B cell (primary cell): Measurements from ENCODE around the gene ANKRD10. TPM values are rescaled to one million over a fixed set of nuclear protein-coding genes. Genes with fewer than 3 reads are reported as not detected.

Experiments
- ATAC-seq: fragments of 200-7000 bp; cut with Tn5 transposase; one replicate; pipeline ENCODE4 v1.10.0; 2021; ENCODE audit warnings: low read depth, mild to moderate bottlenecking, moderate number of reproducible peaks, moderate library complexity
- CTCF ChIA-PET: fragments of 350-600 bp; sonication (Branson Sonifier 250); formaldehyde crosslinking; loops from one replicate; lab custom pipeline; 2021; ENCODE audit warnings: antibody characterized with exemption, inconsistent platforms; lab: Charles Lee
- POLR2A ChIA-PET: fragments of 350-600 bp; sonication (Branson Sonifier 250); formaldehyde crosslinking; loops from one replicate; lab custom pipeline; 2021; ENCODE audit warnings: antibody characterized with exemption; lab: Charles Lee
- DNase-seq: peaks from one replicate; pipeline ENCODE4 v3.0.0; 2013
- H2AFZ ChIP-seq: 2 replicates; pipeline ENCODE4 v1.6.1; 2012; ENCODE audit warnings: mild to moderate bottlenecking, low read depth, low read length; ENCODE audit not compliant: insufficient read depth, poor library complexity, severe bottlenecking
- H3K27ac ChIP-seq, 2 donors: 1 replicate in 1 of 2; 2 replicates in 1 of 2; pipeline ENCODE4 v1.5.1; 2012 to 2013; ENCODE audit warnings: low read length in 2 of 2, mild to moderate bottlenecking in 2 of 2, moderate library complexity in 1 of 2
- H3K27me3 ChIP-seq, 4 experiments: fragments of 200-600 bp in 1 of 4; sonication (generic) in 1 of 4; replicated peaks in 1 of 4; 1 replicate in 2 of 4; 2 replicates in 2 of 4; pipeline versions ENCODE4 v1.6.1 to v1.7.0; 2013 to 2016; ENCODE audit warnings: low read length in 3 of 4, mild to moderate bottlenecking in 2 of 4, mixed read lengths in 1 of 4, moderate library complexity in 1 of 4; ENCODE audit not compliant: insufficient read depth in 4 of 4, control insufficient read depth in 3 of 4; ENCODE audit errors: control extremely low read depth in 1 of 4
- H3K36me3 ChIP-seq, 2 experiments: replicated peaks in 1 of 2; 1 replicate in 1 of 2; 2 replicates in 1 of 2; pipeline versions ENCODE4 v1.6.1 to v1.7.1; 2013; ENCODE audit warnings: low read length in 1 of 2; ENCODE audit not compliant: insufficient read depth in 2 of 2, control insufficient read depth in 1 of 2; ENCODE audit errors: control extremely low read depth in 1 of 2, extremely low read depth in 1 of 2
- H3K4me1 ChIP-seq, 2 donors: fragments of 200-600 bp in 1 of 2; sonication (generic) in 1 of 2; 1 replicate in 1 of 2; 2 replicates in 1 of 2; pipeline versions ENCODE4 v1.5.1 to v1.6.1; 2013 to 2017; ENCODE audit warnings: low read length in 2 of 2; ENCODE audit not compliant: control insufficient read depth in 2 of 2, insufficient read depth in 2 of 2
- H3K4me2 ChIP-seq: replicated peaks from 2 replicates; pipeline ENCODE3; 2012; ENCODE audit warnings: mild to moderate bottlenecking, low read depth, low read length; ENCODE audit not compliant: poor library complexity, severe bottlenecking
- H3K4me3 ChIP-seq, 5 experiments: fragments of 200-600 bp in 1 of 5; sonication (generic) in 1 of 5; 1 replicate in 3 of 5; 2 replicates in 2 of 5; pipeline versions ENCODE4 v1.5.1 to v1.7.0; 2011 to 2016; ENCODE audit warnings: low read length in 4 of 5, mild to moderate bottlenecking in 4 of 5, low read depth in 2 of 5, control low read depth in 1 of 5, moderate library complexity in 1 of 5; ENCODE audit not compliant: insufficient read depth in 1 of 5; ENCODE audit errors: control extremely low read depth in 1 of 5, extremely low read depth in 1 of 5
- H3K79me2 ChIP-seq: fragments of 200-600 bp; sonication (generic); one replicate; pipeline ENCODE4 v1.6.0; 2016; ENCODE audit warnings: low read length; ENCODE audit not compliant: control insufficient read depth, insufficient read depth
- H3K9ac ChIP-seq: fragments of 200-600 bp; sonication (generic); 2 replicates; pipeline ENCODE4 v1.6.1; 2017; ENCODE audit warnings: mild to moderate bottlenecking, low read length, moderate library complexity
- H3K9me3 ChIP-seq, 3 donors: one replicate each; pipeline versions ENCODE4 v1.6.1 to v1.7.1; 2013; ENCODE audit warnings: low read length in 2 of 3; ENCODE audit not compliant: control insufficient read depth in 2 of 3, insufficient read depth in 1 of 3; ENCODE audit errors: control extremely low read depth in 1 of 3
- H4K20me1 ChIP-seq: 2 replicates; pipeline ENCODE4 v1.6.0; 2012; ENCODE audit warnings: mild to moderate bottlenecking, low read length; ENCODE audit not compliant: insufficient read depth, control insufficient read depth, poor library complexity, severe bottlenecking
- H3K27ac Mint-ChIP-seq: one replicate; pipeline ENCODE4 v1.8.0; 2021; ENCODE audit warnings: mixed read lengths
- H3K27me3 Mint-ChIP-seq: one replicate; pipeline ENCODE4 v1.8.0; 2021; ENCODE audit warnings: mixed read lengths
- H3K4me1 Mint-ChIP-seq: one replicate; pipeline ENCODE4 v1.8.0; 2021; ENCODE audit warnings: mixed read lengths
- H3K4me3 Mint-ChIP-seq: one replicate; pipeline ENCODE4 v1.8.0; 2021; ENCODE audit warnings: mixed read lengths
- H3K9me3 Mint-ChIP-seq: one replicate; pipeline ENCODE4 v1.8.0; 2022; ENCODE audit warnings: mixed read lengths; ENCODE audit not compliant: insufficient read depth
- CTCF ChIP-seq: fragments of 200-600 bp; IDR thresholded peaks from one replicate; pipeline ENCODE4 v1.8.0; 2022; ENCODE audit warnings: antibody characterized with exemption, mild to moderate bottlenecking
- EZH2 ChIP-seq: IDR thresholded peaks from 2 replicates; pipeline ENCODE4 v1.6.1; 2012; ENCODE audit warnings: borderline replicate concordance, low read depth, mild to moderate bottlenecking, moderate library complexity, low read length; ENCODE audit not compliant: insufficient read depth, poor library complexity, severe bottlenecking
- WGBS: methylation state at CpG from one replicate; pipeline ENCODE4 v1.1.5; 2013; ENCODE audit warnings: missing lambda C conversion rate; ENCODE audit not compliant: insufficient coverage; 5-methylcytosine and 5-hydroxymethylcytosine counted together
- intact Hi-C: fragments of 100-400 bp; cut with micrococcal nuclease; formaldehyde crosslinking; loops from one replicate; pipeline ENCODE4 v1.10.0; 2022
- polyA plus RNA-seq: library from polyadenylated mRNA; depleted of rRNA; stranded (reverse); fragments of >200 nt; gene quantifications from 2 replicates; pipeline ENCODE4 v1.2.3, GENCODE V29; 2012
- total RNA-seq, 2 donors: library from RNA; stranded (reverse); fragments of 120-200 nt in 1 of 2; gene quantifications; 1 replicate in 1 of 2; 2 replicates in 1 of 2; pipeline versions ENCODE4 v1.2.3 to v1.2.4, GENCODE V29; 2013 to 2022

Gene ANKRD10
- total and polyA plus RNA-seq, 2 donors (not counting 1 experiment from before 2014, with no cell fraction given), result 142 to 256 TPM

- Histone ChIP-seq H3K27me3 (peaks cover 0 to 39% (median 8%) of the 10 kb centered on the region in 4 experiments), H3K27ac (no peak overlapping the region), H4K20me1 (no peaks in the 10 kb centered on the region), H3K9ac (no peak overlapping the region), H3K79me2 (no peaks in the 10 kb centered on the region), H3K4me3 (no peak overlapping the region), H3K9me3 (no peaks in the 10 kb centered on the region), H3K4me1 (no peaks in the 10 kb centered on the region), H2AFZ (no peak overlapping the region), H3K4me2 (no peak overlapping the region), H3K36me3 (no peaks in the 10 kb centered on the region)
- H3K27ac Mint-ChIP-seq, result no peak overlapping the region
- intact Hi-C loops, result no loop called here
- CTCF ChIA-PET, result no interaction called here
- POLR2A ChIA-PET, result no interaction called here
- H3K4me1 Mint-ChIP-seq, result no peaks in the 10 kb centered on the region
- H3K27me3 Mint-ChIP-seq, result peaks cover 65% of the 10 kb centered on the region
- ATAC-seq (no peak), DNase-seq (no peak)
- H3K4me3 Mint-ChIP-seq, result no peak overlapping the region
- H3K9me3 Mint-ChIP-seq, result no peaks in the 10 kb centered on the region
- 100% methylated on average over 4 of the region's 11 CpGs for WGBS
- TF ChIP-seq EZH2 (no peak), CTCF (no peak)
Observed at GRCh38 chr13:110866491-110867170, 48.2 kb downstream of the ANKRD10 start.

GRCh38 chr13:110863685-110864084 is 51.2 kb downstream of the ANKRD10 start:
- intact Hi-C loops, result no loop called here
- POLR2A ChIA-PET, result no interaction called here
- H3K79me2 ChIP-seq, result no peaks in the 10 kb centered on the region
- Mint-ChIP-seq H3K4me1 (no peaks in the 10 kb centered on the region), H3K27me3 (peaks cover 45% of the 10 kb centered on the region), H3K4me3 (no peak overlapping the region), H3K27ac (no peak overlapping the region), H3K9me3 (no peaks in the 10 kb centered on the region)
- H3K4me3 ChIP-seq, result no peak overlapping the region
- no peak for DNase-seq
- WGBS, result 95% methylated on average over 3 of the region's 6 CpGs
- H3K27me3 ChIP-seq, result peaks cover 0 to 22% (median 1%) of the 10 kb centered on the region in 4 experiments
- H4K20me1 ChIP-seq, result no peaks in the 10 kb centered on the region
- no peak overlapping the region for H3K9ac ChIP-seq
- H2AFZ ChIP-seq, result no peak overlapping the region
- CTCF ChIA-PET, result interaction anchor here (0.6 kb wide), 1 partner anchor 38 kb away, joined by 4 read pairs; no protein-coding TSS in a partner anchor
- no peaks in the 10 kb centered on the region for H3K9me3 ChIP-seq
- no peak overlapping the region for H3K27ac ChIP-seq
- no peaks in the 10 kb centered on the region for H3K4me1 ChIP-seq
- H3K4me2 ChIP-seq, result no peak overlapping the region
- no peaks in the 10 kb centered on the region for H3K36me3 ChIP-seq
- ATAC-seq, result no peak
- TF ChIP-seq EZH2 (no peak), CTCF (no peak)
